G401.6 (cell line): ENCODE data around the gene HSD17B11.
"Not testable (repeated sequence)": the region's sequence is repeated elsewhere in the genome, so short reads cannot be mapped to it uniquely, and the experiment has no call there.

Experiments
- FAIRE-seq: peaks from 2 replicates; lab custom pipeline; 2012; peaks lifted over from hg19 to GRCh38; lab: Jason Lieb, UNC

HSD17B11 gene

GRCh38 chr4:87356832-87357526, 34.0 kb downstream of the HSD17B11 start:
- FAIRE-seq = no peak

DNA sequence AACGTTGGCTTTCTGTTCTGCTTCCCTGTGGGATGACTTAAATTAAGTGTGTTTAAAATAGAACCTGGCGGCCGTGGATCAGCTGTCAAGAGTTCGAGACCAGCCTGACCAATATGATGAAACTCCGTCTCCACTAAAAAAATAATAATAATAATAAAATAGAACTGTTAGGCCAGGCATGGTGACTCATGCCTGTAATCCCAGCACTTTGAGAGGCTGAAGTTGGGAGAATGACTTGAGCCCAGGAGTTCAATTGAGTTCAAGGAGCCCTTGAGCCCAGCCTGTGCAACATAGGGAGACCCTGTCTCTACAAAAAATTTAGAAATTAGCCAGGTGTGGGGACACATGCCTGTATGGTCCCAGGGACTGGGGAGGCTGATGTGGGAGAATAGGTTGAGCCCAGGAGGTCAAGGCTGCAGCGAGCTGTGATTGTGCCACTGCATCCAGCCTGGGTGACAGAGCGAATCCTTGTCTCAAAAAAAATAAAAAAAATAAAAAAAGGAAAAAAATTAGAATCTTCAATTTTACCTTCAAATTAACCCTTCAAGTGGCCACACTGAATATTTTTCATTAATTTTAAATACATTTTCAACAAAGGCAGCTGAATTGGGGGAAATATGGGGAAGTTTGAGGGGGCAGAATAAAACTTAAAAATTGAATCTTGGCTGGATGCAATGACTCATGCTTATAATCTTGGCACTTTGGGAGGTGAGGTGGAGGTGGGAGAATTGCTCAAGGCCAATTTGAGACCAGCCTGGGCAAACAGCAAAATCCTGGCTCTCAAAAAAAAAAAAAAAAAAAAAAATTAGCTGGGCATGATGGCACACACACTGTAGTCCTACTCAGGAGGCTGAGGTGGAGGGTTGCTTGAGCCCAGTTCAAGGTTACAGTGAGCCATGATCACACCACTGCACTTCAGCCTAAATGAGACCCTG, 36.6 kb downstream of the HSD17B11 start:
- no peak for FAIRE-seq

GRCh38 chr4:87353592-87353991, 37.4 kb downstream of the HSD17B11 start:
- peak; percentile 90 for FAIRE-seq

GRCh38 chr4:87345139-87345538, 45.8 kb downstream of the HSD17B11 start:
- FAIRE-seq = no peak

- no peak for FAIRE-seq
Measured at GRCh38 chr4:87342872-87343271, 48.1 kb downstream of the HSD17B11 start.

DNA sequence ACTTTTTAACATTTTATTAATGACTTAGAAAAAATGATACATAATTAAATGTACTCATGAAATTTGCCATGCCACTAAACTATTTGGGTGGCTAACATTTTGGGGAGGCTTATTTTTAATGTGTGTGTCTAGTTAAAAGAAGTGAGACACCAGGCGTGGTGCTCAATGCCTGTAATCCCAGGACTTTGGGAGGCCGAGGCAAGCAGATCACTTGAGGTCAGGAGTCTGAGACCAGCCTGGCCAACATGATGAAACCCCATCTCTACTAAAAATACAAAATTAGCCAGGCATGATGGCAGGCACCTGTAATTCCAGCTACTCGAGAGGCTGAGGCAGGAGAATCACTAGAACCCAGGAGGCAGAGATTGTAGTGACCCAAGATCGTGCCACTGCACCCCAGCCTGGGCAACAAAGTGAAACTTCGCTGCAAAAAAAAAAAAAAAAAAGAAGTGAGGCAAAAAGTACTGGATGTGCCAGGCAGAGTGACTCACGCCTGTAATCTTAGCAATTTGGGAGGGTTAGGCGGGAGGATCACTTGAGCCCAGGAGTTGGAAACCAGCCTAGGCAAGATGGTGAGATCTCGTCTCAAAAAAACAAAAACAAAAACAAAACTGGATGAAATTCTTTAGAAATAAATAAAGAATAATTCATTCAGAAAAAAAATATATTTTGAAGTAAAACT, 48.9 kb downstream of the HSD17B11 start:
- FAIRE-seq = not testable (repeated sequence)

- FAIRE-seq = no peak
Measured at GRCh38 chr4:87339440-87339839, 51.5 kb downstream of the HSD17B11 start.

DNA sequence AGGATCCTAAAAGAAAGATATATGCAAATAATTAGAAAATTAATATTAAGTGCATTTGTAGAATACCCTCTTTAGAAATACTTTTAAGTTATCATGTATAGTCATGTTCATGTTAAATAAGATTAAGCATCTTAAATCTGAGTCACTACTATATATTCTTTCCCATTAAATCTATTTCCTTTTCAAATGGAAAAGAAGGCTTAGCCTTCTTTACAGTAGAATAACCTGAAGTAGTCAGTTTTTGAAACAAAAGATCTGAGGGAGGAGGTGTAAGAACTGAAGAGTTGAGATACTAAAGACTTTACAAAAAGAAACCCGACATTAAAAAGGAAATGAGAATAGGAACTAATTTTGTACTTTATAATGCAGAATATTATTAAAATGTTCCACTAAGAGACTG, 53.6 kb downstream of the HSD17B11 start:
- no peak for FAIRE-seq

DNA sequence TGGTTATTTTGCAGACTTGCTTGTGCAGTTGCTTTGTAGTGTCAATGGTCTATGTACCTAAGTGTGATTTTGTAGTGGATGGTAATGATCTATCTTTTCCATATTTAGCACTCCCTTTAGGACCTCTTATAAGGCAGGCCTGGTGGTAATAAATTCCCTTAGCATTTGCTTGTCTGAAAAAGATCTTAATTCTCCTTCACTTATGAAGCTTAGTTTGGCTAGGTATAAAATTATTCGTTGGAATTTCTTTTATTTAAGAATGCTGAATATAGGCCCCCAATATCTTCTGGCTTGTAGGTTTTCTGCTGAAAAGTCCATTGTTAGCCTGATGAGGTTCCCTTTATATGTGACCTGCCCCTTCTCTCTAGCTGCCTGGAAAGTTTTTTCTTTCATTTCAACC, 57.7 kb downstream of the HSD17B11 start:
- FAIRE-seq = no peak

DNA sequence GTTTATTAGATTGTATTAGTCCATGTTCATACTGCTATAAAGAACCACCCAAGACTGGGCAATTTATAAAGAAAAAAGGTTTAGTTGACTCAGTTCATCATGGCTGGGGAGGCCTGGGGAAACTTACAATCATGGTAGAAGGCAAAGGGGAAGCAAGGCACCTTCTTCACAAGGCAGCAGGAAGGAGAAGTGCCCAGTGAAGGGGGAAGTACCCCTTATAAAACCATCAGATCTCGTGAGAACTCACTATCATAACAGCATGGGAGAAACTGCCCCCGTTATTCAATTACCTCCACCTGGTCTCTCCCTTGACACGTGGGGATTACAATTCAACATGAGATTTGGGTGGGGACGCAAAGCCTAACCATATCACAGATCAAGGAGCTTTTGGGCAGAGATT, 60.2 kb downstream of the HSD17B11 start:
- no peak for FAIRE-seq

GRCh38 chr4:87327136-87327535, 63.9 kb downstream of the HSD17B11 start:
- no peak for FAIRE-seq

DNA sequence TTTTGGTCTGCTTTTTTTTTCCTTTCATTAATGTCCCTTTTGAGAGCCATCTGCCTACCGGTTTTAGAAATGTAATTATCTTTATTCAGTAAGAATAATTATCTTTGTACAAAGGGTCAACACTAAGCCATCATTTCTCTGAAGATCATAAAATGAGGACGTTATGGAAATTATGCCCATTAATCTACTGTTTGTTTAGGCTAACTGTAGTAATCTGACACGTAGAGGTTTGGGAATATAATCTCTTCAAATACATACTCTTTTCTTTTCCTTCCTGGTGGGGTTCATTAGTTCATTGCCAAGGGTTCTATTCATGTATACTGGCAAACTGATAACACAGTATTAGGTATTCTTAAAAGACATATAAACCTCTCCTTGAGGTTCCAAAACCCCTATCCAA, 64.5 kb downstream of the HSD17B11 start:
- FAIRE-seq = no peak

GRCh38 chr4:87322754-87323153, 68.2 kb downstream of the HSD17B11 start, which contains the start of gene HSD17B13:
HSD17B13 (minus strand) TSS chr4:87322882; CDS start chr4:87322841, 41 bp downstream.
- no peak for FAIRE-seq

DNA sequence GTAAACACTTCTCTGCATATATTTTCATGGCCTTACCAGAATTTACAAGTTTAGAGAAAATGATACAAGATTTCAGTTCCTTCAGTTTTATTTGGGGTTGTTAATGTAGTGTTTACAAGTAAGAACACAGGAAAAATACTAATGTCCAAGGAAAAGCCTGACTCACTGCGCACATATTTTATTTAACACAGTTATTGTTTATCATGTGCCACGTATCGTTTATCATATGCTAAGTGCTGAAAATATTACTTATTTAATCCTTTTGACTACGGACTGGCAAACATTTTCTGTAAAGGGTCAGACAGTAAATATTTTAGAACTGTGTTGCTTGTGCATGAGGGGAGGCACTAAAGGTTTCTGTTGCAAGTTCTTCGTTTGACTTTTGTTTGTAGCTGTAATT, 69.1 kb downstream of the HSD17B11 start:
- no peak for FAIRE-seq

GRCh38 chr4:87317527-87317926, 73.5 kb downstream of the HSD17B11 start:
- FAIRE-seq = no peak

- no peak for FAIRE-seq
Measured at GRCh38 chr4:87316961-87317360, 74.0 kb downstream of the HSD17B11 start.

GRCh38 chr4:87315000-87315399, 76.0 kb downstream of the HSD17B11 start:
- not testable (repeated sequence) for FAIRE-seq

DNA sequence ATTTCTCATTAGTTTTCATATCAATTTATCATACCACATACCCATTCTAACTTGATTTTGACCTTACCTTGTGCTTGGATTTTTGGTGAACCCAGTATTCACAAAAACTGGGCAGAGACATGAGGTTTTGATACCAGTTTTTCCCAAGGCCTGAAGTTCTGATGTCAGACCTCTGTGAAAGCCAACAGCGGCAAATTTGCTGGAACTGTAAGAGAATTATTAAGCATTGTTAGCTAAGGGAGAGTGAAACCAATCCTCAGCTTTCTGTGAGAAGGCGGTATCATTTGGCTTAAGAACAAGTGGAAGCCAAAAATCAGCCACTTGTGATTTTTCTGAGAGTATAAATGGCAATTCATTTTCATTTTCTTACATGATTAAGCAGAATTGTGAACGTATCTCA, 77.2 kb downstream of the HSD17B11 start:
- FAIRE-seq = no peak

- no peak for FAIRE-seq
Measured at GRCh38 chr4:87311684-87312083, 79.3 kb downstream of the HSD17B11 start.

- no peak for FAIRE-seq
Measured at GRCh38 chr4:87310691-87311335, 80.2 kb downstream of the HSD17B11 start.

- FAIRE-seq = no peak
Measured at GRCh38 chr4:87309625-87310024, 81.4 kb downstream of the HSD17B11 start.

DNA sequence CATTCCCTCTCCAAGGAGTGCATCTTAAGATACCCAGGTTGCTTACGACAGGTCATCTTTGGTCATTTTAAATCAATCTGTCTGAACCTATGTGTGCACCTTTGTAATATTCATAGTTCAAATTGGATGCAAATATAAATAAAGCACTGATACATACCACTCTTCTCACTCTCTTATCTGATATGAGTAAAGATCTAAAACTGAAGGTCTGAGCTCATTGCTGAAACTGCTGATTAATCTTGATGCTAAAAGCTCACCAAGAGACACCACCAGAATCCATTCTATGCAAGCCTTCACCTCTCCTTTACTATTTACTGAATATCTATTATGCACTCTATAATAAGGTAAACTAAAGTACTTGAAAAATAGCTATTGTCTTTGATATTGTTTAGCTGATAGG, 84.9 kb downstream of the HSD17B11 start:
- no peak for FAIRE-seq
